ENCODE data around the gene CLEC10A.

GRCh38 chr17:7046127-7046724 is 33.8 kb downstream of the CLEC10A start:
- TF ChIP-seq CTCF (IDR thresholded peaks at IDR 0.05; ENCODE audit: insufficient read depth, low read length, poor library complexity, severe bottlenecking): no peak
- TF ChIP-seq EZH2phosphoT487 (conservative IDR thresholded peaks at IDR 0.05; ENCODE audit: low read length): no peak
